Mammary epithelial cell (primary cell): ENCODE data around the gene RPL41.

Experiments
- CTCF ChIP-seq, 2 donors: IDR thresholded peaks in 1 of 2; conservative IDR thresholded peaks in 1 of 2; 2 replicates each; pipeline ENCODE4 v1.5.1; 2011 to 2012; ENCODE audit warnings: inconsistent platforms in 2 of 2, low read length in 2 of 2, mild to moderate bottlenecking in 2 of 2, control low read depth in 1 of 2, low read depth in 1 of 2; ENCODE audit not compliant: insufficient read depth in 1 of 2; ENCODE audit errors: extremely low read depth in 1 of 2
- EZH2 ChIP-seq: IDR thresholded peaks from 2 replicates; pipeline ENCODE4 v1.6.1; 2012; ENCODE audit warnings: low read length, inconsistent platforms, borderline replicate concordance

GRCh38 chr12:56164345-56164729, 47.9 kb downstream of the RPL41 start:
- TF ChIP-seq CTCF (conservative IDR thresholded peaks at IDR 0.05 in 1 of 2, IDR thresholded peaks at IDR 0.05 in 1 of 2; ENCODE audit: extremely low read depth in 1 of 2, insufficient read depth in 1 of 2, low read depth in 1 of 2, low read length in 2 of 2): no peak
- no peak for TF ChIP-seq EZH2
